HG03196 (cell line): ENCODE results near the gene RGL1.

Experiments used
- ATAC-seq: cut with Tn5 transposase; IDR thresholded peaks from one replicate; pipeline ENCODE4 v1.9.1; 2021; ENCODE audit not compliant: unreplicated experiment

RGL1 gene

GRCh38 chr1:183885142-183885735 lies 80.3 kb downstream of the RGL1 start:
- no peak for ATAC-seq

- no peak for ATAC-seq
Measured at GRCh38 chr1:183886083-183886828, 81.3 kb downstream of the RGL1 start.

- ATAC-seq: no peak
Measured at GRCh38 chr1:183886853-183887252, 81.9 kb downstream of the RGL1 start.

GRCh38 chr1:183887826-183888819 lies 83.2 kb downstream of the RGL1 start:
- ATAC-seq: no peak

GRCh38 chr1:183889095-183889494 lies 84.2 kb downstream of the RGL1 start:
- no peak for ATAC-seq

GRCh38 chr1:183891158-183891856 lies 86.4 kb downstream of the RGL1 start:
- peak; percentile 83 for ATAC-seq

- ATAC-seq: no peak
Measured at GRCh38 chr1:183892351-183892793, 87.5 kb downstream of the RGL1 start.

- no peak for ATAC-seq
Measured at GRCh38 chr1:183893561-183894289, 88.8 kb downstream of the RGL1 start.

- no peak for ATAC-seq
Measured at GRCh38 chr1:183894290-183894565, 89.3 kb downstream of the RGL1 start.

- no peak for ATAC-seq
Measured at GRCh38 chr1:183896466-183897048, 91.6 kb downstream of the RGL1 start.

- peak; percentile 16 for ATAC-seq
Measured at GRCh38 chr1:183898001-183898396, 93.1 kb downstream of the RGL1 start.

- ATAC-seq: no peak
Measured at GRCh38 chr1:183898610-183899009, 93.7 kb downstream of the RGL1 start.

GRCh38 chr1:183901748-183902330 lies 96.9 kb downstream of the RGL1 start:
- ATAC-seq: no peak

GRCh38 chr1:183903101-183903500 lies 98.2 kb downstream of the RGL1 start:
- no peak for ATAC-seq

- no peak for ATAC-seq
Measured at GRCh38 chr1:183905508-183906113, 100.7 kb downstream of the RGL1 start.

- ATAC-seq: no peak
Measured at GRCh38 chr1:183907070-183907469, 102.2 kb downstream of the RGL1 start.

- no peak for ATAC-seq
Measured at GRCh38 chr1:183908079-183908478, 103.2 kb downstream of the RGL1 start.

GRCh38 chr1:183909672-183910071 lies 104.8 kb downstream of the RGL1 start:
- ATAC-seq: no peak

- no peak for ATAC-seq
Measured at GRCh38 chr1:183910845-183911244, 105.9 kb downstream of the RGL1 start.
